HG03520 (cell line): ENCODE data around the gene PLXNB1.

ENCODE experiments used
- ATAC-seq: cut with Tn5 transposase; IDR thresholded peaks from one replicate; pipeline ENCODE4 v1.9.1; 2021; ENCODE audit warnings: mild to moderate bottlenecking, moderate library complexity; ENCODE audit not compliant: unreplicated experiment

The PLXNB1 gene

DNA sequence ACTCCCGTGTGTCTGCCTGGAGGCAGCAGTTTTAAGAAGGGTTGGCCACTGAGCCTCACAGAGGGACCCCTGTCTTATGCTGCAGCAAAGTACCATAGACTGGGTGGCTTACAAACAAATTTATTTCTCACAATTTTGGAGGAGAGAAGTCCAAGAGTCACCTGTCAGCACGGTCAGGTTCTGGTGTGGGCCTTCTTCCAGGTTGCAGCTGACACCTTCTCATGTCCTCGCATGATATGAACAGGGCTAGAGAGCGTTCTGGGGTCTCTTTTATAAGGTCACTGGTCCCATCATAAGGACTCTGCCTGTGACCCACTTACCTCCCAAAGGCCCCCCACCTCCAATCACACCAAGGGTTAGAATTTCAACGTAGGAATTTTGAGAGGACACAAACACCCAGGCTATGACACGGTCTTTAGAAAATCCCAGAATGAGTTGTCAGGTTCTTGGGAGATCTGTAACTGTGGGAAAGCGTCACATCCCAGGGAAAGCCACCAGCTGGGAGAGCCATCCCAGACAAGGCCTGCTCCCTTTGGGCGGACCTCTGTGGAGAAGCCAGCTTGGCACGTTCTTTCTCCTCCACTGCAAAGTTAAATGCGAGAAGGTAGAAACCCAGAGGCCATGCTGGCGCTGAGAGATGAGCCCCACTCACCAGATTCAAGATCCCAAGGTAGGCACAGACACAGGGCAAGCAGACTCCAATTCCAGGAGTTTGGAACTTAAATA is 58.1 kb downstream of the PLXNB1 start, which contains the start of gene FBXW12:
Gene FBXW12 (plus strand): TSS at position 569 of the 726 bp plus-strand sequence. CDS start 549 bp downstream, outside the sequence.
- no peak for ATAC-seq

DNA sequence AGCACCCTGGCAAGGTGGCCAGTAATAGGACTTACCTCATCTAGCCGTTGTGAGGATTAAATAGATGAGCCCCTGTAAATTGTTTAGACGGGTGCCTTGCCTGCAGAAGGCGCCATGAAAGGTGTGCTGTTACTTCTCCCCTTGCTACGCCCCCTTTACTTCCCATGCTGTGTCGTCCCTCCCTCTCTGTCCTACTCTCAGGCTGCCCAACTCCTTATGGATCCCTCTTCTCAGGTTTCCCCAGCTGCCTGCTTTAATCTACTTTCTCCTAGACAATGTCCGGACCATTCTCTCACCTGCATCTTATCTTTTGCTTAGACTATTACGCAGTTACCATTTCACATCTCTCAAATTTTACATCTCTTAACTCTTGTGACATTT is 59.6 kb downstream of the PLXNB1 start:
- ATAC-seq = no peak

DNA sequence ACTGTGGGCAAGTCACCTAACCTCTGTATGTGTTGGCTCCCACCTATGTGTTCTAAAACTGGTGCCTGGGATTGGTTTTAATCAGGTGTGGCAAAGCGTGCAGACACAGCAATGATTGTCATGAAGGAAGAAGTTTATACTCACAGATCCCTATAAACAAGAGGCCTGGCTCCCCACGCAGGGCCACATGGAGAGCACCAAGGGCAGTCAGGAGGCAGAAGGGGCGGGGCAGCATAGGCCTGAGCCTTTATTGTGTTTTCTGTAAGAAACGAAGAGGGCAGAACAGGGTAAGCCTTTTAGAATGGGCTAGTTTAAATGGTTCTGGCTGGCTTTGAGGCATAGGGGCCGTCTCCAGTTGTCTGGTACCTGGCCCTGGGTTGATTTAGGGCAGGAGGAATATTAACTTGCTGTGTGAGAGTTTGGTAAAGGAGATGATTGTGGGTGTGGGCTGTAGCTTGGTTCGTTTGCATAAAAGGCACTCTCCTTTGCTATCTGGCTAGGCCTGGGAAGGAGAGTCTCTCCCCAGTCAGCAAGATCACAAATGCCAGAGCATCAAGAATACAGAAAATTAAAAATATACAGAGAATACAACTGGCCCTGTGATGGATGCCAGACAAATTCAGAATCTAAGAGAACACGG is 60.1 kb downstream of the PLXNB1 start:
- ATAC-seq = no peak

DNA sequence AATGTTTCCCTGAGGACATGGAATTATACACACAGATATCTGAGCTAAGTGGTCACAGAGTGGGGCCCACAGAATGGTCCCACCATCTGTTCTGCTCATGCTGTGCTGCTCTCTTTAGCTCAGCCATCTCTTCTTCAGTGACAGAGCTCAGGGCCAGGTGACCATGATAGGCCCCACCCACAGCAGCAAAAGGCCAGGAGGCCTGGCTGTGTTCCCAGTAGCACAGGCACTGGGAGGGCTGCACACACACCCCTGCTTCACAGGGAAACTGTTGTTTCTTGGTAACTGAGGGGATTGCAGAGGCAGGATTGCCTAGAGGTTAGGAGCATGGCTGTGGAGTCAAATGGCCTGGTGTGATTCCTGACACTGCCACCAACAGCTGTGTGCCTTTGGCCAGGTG is 62.7 kb downstream of the PLXNB1 start:
- ATAC-seq = no peak

DNA sequence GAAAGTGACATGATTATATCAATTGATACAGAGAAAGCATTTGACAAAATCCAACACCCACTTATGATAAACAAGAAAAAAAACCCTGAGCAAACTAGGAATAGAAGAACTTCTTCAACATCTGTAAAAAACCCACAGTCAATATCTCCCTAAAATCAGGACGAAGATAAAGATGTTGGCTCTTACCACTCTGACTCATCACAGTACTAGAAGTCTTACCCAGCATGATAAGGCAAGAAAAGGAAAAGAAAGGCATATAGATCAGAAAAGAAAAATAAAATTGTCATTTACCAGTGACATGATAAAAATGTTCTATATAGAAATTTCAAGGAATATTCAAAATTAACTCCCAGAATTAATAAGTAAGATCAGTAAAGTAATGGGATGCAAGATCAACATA is 65.0 kb downstream of the PLXNB1 start:
- no peak for ATAC-seq

DNA sequence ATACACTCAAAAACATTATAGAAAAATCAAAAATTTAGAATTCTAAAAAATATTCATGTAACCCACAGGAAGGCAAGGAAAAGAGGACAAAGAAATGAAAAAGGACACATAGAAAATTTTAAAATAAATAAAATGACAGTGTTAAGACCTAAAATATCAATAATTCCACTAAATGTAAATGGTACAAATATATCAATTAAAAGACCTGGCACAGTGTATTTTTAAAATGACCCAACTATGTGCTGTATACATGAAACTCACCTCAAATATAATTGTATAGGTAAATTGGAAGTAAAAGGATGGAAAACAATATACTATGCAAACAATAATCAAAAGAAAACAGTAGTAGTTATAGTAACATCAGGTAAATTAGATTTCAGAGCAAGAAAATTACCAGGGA is 68.0 kb downstream of the PLXNB1 start:
- ATAC-seq = no peak

DNA sequence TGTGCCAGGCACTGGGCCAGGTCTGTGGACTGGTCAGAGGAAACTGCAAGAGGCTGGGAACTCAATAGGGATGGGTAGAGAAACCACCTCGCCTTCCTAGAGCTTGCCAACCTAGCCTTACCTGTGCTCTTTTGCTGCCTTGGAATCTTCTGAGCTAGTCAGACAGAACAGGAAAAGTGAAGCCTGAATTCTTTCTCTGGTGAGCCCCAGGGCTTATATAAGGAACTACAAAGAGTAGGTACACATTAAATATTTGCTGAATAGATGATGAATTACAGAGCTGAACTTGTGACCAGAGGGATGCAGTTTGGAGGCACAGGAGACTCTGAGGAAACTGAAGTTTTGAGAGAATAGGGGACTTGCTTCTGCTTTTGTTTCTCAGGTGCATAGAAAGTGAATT is 73.5 kb downstream of the PLXNB1 start:
- no peak for ATAC-seq

DNA sequence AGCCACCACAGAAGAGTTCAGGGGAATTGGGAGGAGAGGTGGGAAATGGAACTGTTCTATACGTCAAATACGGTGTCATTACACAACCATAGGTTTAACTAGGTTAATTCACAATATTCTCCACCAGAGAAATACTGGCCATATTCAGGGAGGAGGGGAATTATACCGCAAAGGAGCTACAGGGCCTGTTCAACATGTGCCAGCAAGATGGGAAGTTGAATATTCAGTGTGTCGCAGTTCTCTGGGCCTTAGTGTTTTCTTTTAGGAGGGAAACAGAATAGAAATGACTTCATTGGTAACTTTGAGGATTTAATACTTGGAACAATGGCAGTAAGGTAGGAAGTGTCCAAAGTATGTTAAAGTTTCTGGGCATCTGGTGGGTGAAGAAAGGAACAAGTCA is 75.9 kb downstream of the PLXNB1 start:
- ATAC-seq = no peak
